ENCODE measurements around the gene DAZAP2.
"Not testable (repeated sequence)": the region's sequence is repeated elsewhere in the genome, so short reads cannot be mapped to it uniquely, and the experiment has no call there.

Gene DAZAP2

DNA sequence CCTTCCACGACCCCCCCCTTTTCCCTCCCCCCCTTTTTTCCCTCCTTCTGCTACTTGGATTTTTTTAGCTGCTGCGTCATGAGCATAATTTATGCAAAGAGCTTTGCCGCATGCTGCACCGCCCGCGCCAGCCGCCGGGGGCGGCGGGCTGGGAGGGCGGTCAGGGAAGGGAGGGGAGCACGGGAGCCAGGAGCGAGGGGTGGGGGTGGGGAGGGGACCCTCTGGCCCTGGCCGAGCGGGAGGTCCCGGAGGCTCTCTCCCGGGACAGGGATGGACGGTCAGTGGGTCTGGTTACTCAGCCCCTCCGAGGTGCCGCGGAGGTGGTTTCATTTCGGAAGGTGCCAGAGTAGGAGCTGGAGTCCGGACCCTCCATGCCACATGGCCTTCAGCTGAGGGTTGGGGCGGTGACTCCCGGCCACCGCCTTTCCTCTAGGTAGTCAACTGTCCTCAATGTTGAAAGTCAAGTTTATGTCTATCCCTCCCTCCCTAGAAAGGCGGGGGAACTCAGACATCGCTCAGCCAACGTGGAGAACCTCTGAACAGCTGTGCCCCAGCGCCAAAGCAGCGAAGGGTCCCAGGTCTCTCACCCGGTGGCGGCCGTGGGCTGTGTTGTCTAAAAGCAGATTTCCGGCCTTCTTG is 20.5 kb upstream of the DAZAP2 start, which contains the start of gene POU6F1:
TSS of gene POU6F1 (minus strand) at position 95 of the 639 bp plus-strand sequence. CDS start 11,226 bp downstream, outside the sequence.
- peak; percentile 84 for DNase-seq

DNA sequence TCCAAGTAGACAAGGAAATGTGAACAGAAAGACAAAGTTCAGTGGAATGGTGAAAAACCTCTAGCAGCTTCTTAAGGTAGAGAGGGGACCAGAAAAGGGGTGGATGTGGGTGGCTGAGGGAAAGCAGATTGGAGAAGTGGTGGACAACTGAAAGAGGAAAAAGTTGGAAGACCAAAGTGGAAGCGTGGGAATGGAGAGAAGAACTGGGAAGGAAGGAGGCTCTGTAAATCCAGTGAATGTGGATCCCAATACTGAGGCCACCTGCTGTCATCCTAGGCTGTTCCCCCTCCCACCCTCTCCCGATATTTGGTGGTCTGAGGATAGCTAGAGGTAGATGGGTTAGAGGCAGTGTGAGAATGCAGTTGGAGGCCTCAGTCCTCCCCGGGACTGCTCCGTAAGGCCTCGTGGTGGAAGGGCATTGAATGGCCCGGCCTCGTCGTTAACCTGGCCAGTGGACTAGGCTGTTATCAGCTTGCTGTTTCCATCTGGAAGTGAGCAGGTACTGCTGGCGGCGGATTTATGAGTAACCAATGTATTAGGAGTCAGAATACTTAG is 19.9 kb upstream of the DAZAP2 start:
- no peak for DNase-seq

DNA sequence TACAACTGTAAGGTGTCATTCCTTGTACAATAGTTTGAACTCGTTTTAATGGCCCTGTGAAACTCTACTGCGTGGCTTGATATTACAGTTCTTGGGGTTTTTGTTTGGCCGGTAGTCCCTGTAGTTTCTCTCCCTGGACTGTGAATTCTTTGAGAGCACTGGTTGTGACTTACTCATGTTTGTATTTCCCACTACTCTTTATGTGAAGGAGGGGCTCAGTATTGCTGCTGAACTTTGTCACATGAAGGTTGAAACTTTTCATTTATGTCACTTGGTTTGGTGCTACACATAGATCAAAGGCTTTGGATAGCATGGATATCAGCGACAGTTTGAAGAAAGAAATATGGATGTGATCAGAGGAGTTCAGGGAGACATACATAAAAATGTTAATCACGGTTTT is 19.3 kb upstream of the DAZAP2 start:
- DNase-seq = no peak

DNA sequence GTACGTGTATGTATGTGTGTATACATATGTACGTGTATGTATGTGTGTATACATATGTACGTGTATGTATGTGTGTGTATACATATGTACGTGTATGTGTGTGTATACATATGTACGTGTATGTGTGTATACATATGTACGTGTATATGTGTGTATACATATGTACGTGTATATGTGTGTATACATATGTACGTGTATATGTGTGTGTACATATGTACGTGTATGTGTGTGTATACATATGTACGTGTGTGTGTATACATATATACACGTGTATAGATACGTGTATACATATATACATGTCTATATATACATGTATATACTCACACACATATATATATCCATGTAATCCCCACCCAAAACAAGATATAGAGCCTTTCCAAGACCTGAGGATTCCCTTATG is 18.8 kb upstream of the DAZAP2 start:
- DNase-seq = not testable (repeated sequence)

DNA sequence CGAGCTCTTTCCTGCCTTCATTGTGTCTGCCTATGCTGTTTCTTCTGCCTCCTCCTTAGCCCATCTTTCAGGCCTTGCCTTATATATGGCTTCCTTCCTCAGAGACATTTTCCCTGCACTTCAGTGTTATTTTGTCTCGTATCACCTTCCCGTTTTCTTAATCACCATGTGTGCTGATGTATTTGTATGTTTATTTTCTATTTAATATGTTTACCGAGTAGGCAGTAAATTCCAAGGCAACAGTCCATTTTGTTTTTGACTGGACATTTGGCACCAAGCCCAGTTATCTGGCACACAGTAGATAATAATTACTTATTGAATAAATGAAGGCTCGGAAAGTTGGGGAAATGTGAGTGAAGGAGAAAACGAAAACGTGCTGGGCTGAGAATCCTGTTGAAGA is 16.2 kb upstream of the DAZAP2 start:
- no peak for DNase-seq

DNA sequence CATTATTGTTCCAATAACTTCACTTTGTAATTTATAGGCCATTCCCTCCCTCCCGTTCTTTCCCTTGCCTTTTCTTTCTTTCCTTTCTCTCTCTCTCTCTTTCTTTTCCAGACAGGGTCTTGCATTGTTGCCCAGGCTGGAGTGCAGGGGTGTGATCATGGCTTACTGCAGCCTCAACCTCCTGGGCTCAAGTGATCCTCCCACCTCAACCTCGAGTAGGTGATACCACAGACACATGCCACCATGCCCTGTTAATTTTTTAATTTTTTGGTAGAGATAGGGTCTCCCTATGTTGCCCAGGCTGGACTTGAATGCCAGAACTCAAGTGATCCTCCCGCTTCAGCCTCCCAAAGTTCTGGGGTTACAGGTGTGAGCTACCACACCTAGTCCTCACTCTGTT is 14.0 kb upstream of the DAZAP2 start:
- DNase-seq = no peak

DNA sequence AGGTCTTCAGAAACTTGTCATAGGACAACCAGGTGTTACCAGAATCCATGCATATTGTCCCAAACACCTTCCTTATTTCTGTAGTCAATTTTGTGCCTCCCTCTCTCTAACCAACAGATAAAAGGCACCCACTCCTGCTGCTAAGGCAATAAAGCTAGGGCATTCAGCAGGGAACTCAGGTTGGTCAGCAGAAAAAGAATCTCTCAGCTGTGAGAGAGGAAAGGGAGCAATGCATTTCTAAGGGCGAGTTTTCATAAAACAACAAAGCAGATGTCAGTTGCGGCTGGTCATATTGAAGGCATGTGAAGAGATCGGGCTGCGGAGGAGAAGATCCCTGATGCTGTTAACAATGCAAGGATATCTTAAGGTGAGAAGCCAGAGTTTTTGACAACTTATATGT is 13.4 kb upstream of the DAZAP2 start:
- DNase-seq = no peak

DNA sequence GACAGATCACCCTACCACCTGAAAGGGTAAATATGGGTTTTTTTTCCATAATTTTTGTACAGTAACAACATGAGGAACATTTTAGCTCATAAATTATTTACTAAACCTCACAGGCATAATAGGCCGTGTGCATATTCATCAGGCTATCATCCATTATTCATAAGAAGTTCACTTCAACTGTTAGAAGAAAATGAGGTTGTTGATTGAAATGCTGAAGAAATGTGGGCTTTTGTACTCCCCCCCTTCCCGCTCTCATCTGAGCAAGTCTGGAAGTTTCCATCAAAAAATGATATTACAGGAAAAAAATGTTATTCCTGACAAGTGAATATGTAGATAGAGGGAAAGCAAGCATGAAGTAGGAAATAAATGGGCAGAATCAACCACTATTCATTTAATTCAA is 12.9 kb upstream of the DAZAP2 start:
- no peak for DNase-seq

DNA sequence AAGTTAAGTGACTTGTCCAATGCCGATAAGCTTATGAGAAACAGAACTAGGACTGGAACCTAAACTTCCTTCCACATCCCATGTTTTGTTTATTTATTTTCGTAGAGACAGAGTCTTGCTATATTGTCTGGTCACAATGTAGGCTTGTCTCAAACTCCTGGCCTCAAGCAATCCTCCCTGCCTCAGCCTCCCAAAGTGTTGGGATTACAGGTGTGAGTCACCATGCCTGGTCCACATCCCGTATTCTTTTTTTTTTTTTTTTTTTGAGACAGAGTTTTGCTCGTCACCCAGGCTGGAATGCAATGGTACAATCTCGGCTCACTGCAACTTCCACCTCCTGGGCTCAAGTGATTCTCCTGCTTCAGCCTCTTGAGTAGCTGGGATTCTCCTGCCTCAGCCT is 11.5 kb upstream of the DAZAP2 start:
- not testable (repeated sequence) for DNase-seq

DNA sequence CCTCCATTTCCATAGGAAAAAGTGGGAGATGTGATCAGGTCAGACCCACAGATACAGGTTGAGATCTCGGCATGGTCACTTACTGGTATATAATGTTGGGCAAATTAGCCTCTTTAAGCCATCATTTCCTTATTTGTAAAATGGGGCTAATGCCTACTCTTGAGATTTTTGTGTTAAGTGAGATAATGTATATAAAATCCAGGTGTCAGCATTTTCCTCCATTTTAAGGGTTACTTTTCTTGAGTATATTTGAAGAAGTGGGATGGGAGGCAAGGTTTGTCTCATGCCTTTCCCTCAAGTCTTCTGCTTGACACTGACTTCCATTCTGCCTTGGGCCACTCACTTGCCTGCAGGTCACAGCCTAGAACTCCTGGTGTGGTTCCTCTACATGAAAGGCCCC is 10.7 kb upstream of the DAZAP2 start:
- no peak for DNase-seq

DNA sequence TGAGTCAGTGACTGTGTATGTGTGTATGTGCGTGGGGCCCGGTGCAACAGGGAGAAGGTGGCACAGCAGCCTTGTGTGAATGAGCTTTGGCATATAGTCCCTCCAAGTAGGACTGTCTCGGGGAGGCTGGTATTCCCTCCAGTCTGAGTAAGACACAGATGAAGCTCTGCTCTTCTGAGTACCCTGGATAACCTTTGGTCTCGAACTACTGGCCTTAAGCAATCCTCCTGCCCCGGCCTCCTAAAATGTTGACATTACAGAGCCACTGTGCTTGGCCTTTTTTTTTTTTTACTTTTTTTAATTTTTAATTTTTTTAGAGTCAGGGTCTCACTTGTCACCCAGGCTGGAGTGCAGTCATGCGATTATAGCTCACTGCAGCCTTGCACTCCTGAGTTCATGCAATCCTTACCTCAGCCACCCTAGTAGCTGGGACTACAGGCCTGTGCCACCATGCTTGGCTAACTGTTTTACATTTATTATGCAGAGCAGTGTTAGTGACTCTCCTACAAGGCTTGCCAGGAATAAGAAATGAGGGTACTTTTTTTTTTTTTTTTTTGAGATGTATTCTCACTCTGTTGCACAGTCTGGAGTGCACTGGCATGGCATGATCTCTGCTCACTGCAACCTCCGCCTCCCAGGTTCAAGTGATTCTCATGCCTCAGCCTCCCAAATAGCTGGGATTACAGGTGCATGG is 9.4 kb upstream of the DAZAP2 start:
- no peak for DNase-seq

DNA sequence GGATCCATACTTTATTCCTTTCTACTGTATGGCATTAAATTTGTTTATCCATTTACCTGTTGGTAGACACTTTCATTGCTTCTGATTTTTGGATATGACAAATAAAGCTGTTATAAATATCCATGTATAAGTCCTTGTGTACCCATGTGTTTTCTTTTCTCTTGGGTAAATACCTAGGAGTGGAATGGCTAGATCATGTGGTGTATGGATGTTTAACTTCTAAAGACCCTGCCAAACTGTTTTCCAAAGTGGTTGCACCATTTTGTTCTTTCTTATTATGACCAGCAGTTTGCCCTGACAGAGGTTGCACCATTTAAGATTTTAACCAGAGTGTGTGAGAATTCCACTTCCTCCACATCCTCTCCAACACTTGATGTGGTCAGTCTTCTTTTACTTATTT is 6.0 kb upstream of the DAZAP2 start:
- DNase-seq = no peak

DNA sequence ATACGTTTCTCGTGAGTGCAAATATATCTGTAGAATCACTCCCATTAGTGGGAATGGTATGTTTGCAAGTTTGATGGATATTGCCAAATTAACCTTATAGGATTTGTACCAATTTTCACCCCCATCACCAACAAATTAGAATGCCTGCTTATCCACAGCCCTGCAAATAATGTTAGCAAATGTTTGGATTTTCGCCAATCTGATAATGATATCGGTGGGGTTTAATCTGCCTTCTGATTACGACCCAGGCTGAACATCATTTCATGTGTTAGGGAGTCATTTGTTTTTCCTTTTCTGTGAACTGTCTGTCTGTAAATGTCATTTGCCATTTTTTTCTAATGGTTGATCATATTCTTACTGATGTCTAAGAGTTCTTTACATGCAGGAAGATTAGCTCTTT is 4.1 kb upstream of the DAZAP2 start:
- no peak for DNase-seq

DNA sequence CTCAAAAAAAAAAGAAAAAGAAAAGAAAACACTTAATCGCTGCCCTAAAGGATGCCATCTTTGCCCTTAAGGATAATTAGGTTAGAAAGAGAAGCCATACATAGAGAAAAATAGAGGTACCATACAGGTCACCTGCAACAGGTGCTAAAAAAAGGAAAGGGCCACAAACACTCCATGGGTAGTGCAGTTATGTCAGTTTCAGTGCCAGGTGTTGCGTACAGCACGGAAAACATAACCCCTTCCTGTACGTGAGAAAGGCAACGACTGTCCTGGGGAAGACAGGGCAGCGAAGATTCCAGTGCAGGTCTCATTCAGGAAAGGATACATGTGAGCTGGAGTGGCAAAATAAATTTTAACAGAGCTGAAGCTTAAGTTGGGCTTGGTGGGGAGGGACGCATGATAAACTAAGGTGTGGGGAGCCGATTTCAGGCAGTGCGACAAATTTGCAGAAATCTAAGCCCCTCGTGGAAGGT is 553 bp upstream of the DAZAP2 start:
- DNase-seq = no peak

DNA sequence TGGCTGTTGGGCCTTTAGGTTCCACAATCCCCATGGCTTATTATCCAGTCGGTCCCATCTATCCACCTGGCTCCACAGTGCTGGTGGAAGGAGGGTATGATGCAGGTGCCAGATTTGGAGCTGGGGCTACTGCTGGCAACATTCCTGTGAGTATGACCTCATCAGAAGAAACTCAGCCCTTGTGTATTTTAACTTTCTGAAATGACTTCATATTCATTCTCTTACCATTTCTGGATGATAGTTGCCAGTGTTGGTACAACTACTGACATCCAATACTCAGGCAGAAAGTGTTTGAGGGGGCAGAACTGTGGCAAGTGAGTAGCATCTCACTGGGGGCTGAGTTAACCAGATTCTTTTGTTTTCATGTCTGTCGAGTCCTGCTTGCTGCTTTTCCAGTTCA is 2.3 kb downstream of the DAZAP2 start:
- no peak for DNase-seq

DNA sequence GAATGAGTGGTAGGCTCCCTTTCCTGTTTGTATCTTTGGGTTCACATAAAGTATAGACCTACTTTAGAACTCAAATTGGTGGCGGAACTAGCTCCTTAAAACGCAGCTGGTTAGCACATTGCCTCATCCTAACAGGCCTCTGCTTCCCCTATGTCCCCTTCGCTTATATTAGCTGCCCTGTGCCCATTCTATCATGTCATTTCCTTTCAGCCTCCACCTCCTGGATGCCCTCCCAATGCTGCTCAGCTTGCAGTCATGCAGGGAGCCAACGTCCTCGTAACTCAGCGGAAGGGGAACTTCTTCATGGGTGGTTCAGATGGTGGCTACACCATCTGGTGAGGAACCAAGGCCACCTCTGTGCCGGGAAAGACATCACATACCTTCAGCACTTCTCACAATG is 3.5 kb downstream of the DAZAP2 start:
- peak; percentile 24 for DNase-seq

DNA sequence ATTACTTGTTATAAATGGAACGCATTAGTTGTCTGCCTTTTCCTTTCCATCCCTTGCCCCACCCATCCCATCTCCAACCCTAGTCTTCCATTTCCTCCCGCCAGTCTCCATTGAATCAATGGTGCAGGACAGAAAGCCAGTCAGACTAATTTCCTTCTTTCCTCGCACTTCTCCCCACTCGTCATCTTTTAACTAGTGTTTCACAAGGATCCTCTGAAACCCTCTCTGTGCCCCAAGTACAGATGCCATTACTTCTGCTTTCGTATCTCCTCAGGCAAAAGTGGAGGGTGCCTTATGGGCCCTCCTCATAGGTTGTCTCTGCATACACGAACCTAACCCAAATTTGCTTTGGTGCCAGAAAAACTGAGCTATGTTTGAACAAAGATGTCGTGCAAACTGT is 4.2 kb downstream of the DAZAP2 start:
- DNase-seq = no peak

DNA sequence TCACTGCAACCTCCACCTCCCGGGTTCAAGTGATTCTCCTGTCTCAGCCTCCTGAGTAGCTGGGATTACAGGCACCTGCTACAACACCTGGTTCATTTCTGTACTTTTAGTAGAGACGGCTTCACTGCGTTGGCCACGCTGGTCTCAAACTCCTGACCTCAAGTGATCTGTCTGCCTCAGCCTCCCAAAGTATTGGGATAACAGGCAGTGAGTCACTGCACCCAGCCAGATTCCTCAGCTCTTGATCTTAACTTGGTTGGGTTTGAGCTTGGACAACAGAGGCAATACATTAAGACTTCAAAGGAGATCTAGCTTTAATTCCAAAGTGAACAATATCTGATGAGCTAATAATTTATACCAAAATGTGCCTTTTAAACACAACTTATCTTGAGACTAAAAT is 5.6 kb downstream of the DAZAP2 start:
- no peak for DNase-seq

DNA sequence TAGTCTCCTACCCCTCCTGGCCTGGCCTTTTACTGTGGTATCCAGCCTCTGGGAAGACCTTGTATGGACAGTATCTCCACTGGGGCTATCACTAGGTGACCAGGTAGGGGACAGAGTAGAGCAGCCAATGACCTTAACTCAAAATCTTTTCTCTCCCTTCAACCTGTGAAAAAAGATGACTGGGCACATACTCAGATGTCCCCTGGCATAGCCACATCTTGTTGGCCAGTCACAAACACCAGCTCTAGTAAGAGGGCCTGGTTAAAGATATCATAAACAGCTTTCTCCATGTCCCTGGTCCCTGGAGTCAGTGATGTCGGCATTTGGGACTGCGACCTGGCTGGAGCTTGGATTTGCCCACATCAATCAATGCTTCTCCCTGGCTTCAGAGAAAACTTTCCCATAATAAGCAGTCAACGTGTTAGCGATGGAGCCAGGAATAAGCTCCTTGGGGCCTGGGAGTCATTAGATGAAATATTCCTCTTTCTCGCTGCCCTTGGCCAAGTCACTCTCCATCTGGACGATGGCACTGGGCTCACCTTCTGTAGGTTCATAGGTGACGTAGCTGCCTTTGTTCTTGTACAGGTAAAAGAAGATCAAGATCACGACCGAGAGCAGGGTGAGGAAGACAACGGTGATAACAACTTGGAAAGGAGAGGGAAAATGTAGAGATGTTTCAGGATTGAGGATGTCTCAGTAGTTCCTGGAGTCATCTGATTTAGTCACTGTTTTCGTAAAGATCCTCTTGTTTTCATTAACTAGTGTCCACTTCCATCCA is 7.0 kb downstream of the DAZAP2 start:
- DNase-seq = no peak

DNA sequence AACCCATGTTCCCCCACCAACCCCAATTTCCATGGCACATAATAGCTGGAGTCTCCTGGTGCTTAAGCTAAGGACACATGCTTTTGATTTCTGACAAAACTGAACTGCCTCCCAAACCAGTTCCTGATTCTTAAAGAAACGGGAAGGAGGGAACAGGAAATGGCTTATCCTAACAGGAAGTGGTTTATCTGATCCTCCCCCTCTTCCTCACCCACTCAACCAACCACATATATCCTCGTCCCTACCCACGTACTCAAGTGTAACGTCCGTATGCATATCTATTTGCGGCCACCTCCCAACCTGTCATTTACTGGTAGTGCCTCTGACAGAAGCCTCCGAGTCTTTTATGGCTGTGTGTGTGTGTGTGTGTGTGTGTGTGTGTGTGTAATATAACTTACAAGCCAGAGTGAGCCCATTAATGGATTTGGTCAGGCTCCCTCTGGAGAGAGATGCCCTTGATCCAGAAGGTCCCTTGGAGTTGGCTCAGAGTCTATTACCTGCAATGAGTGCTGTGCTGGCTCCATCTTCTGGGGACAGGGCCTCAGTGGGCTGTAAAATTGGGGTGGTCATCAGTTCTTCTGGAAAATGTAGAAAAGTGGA is 7.7 kb downstream of the DAZAP2 start:
- peak; percentile 79 for DNase-seq

DNA sequence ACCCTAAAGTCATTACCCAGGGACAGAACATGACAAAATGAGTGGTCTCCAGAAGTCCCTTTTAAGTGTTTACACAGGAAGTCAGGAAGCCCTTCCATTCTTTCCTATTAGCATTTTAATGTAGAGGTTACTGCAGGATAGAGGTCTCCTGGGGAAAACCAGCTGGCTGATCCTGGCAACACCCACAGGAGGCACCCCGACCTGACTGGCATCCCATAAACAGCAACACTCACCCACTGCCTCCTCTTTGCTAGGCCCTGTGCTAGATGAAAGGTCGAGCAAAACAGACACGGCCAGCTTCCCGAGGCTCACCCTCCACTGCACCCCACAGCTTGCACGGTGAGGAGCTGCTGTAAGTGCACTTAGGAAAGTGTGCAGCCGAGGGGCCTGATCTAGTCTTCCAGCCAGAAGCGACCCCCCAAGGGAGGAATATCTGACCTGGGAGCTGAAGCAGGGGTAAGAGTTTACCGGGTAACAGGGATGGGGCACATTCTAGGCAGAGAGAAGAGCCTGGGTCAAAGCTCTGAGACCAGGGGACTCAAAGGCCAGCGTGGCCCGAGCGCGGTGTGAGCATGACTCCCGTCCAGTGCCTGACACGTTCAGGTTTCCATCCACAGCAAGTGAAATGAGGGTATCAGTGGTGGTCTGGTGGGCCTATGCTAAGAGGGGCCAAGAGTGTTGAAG is 9.0 kb downstream of the DAZAP2 start:
- DNase-seq = no peak

DNA sequence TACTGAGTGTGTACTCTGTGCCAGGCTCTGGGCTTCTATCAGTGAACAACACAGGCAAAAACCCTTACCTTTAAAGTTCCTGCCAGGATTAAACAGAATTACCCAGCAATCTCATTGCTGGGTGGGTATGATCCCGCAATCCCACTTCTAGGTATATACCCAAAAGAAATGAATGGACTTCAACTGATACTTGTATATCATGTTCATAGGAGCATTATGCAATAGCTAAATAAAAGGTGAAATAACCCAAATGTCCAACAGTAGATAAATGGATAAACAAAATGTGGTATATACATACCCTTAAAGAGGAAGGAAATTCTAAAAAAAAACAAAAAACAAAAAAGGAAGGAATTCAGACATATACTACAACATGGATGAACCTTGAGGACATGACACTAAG is 14.7 kb downstream of the DAZAP2 start:
- DNase-seq = no peak

DNA sequence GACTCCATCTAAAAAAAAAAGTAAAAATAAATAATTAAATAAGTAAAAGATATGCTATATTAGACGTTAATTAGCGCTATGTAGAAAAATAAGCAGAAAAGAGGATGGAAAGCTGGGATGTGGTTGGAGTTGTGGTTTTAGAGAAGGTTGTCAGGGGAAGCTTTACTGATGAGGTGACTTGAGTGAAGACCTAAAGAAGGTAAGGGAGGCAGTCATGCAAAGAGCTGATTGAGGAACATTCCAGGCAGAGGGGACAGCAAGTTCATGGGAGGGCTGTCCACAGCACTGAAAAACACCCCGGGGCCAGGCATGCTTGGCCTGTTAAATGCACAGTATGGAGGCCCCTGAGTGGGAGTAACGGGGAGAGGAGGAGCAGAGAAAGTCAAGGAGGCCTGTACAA is 15.9 kb downstream of the DAZAP2 start:
- DNase-seq = no peak
